HepG2 (cell line): ENCODE results near the gene SLC2A6. TPM values are rescaled to one million over a fixed set of nuclear protein-coding genes. Genes with fewer than 3 reads are reported as not detected.

Experiments used
- BHLHE40 ChIP-seq: IDR thresholded peaks from 2 replicates; pipeline ENCODE4 v1.6.1; 2011; ENCODE audit warnings: low read length, improper control_type of control experiment
- GTF3A ChIP-seq: sonication (generic); formaldehyde crosslinking; conservative IDR thresholded peaks from 2 replicates; pipeline ENCODE4 v1.4.0; 2020; ENCODE audit warnings: mild to moderate bottlenecking, missing genetic modification reagents
- IKZF4 ChIP-seq: sonication (generic); formaldehyde crosslinking; IDR thresholded peaks from 2 replicates; pipeline ENCODE4 v1.5.1; 2020; ENCODE audit warnings: borderline replicate concordance, mild to moderate bottlenecking, low read depth, missing genetic modification reagents; ENCODE audit errors: not compliant biosample characterization
- MAFG ChIP-seq: sonication (generic); formaldehyde crosslinking; IDR thresholded peaks from 2 replicates; pipeline ENCODE4 v1.5.1; 2020; ENCODE audit warnings: mild to moderate bottlenecking, missing genetic modification reagents
- MYC ChIP-seq: sonication (generic); formaldehyde crosslinking; IDR thresholded peaks from 2 replicates; pipeline ENCODE4 v1.9.0; 2021; ENCODE audit warnings: missing genetic modification reagents, borderline replicate concordance
- PAF1 ChIP-seq: IDR thresholded peaks from 2 replicates; pipeline ENCODE4 v1.6.1; 2016; ENCODE audit warnings: missing genetic modification reagents, missing compliant biosample characterization
- SP4 ChIP-seq: sonication (generic); formaldehyde crosslinking; IDR thresholded peaks from 2 replicates; pipeline ENCODE4 v1.8.1; 2023; ENCODE audit warnings: mild to moderate bottlenecking, missing genetic modification reagents
- ZNF431 ChIP-seq: sonication (generic); formaldehyde crosslinking; IDR thresholded peaks from 2 replicates; pipeline ENCODE4 v1.9.0; 2022; ENCODE audit warnings: missing genetic modification reagents, low read depth, mild to moderate bottlenecking, borderline replicate concordance
- ZNF556 ChIP-seq: sonication (generic); formaldehyde crosslinking; IDR thresholded peaks from 2 replicates; pipeline ENCODE4 v1.4.0; 2020; ENCODE audit warnings: mild to moderate bottlenecking, missing genetic modification reagents, borderline replicate concordance
- ZNF678 ChIP-seq: sonication (generic); formaldehyde crosslinking; IDR thresholded peaks from 2 replicates; pipeline ENCODE4 v1.4.0; 2020; ENCODE audit warnings: mild to moderate bottlenecking, missing genetic modification reagents
- polyA plus RNA-seq, 8 experiments: library from polyadenylated mRNA; depleted of rRNA in 3 of 8; stranded (reverse) in 7 of 8; unstranded in 1 of 8; fragments of >200 nt; fragmentation: Illumina TruSeq in 4 of 8; extraction: Trizol in 4 of 8; gene quantifications; 2 replicates each; pipeline versions ENCODE4 v1.2.1 to v1.2.3, GENCODE V29; 2011 to 2016; ENCODE audit warnings: low read depth in 4 of 8, missing spikeins in 1 of 8, mixed read lengths in 1 of 8; ENCODE audit not compliant: insufficient read depth in 1 of 8
- total RNA-seq, 5 experiments: library from RNA; depleted of rRNA; stranded (reverse); fragments of >200 nt; fragmentation: Illumina TruSeq; extraction: Trizol; gene quantifications; 2 replicates each; pipeline ENCODE4 v1.2.3, GENCODE V29; 2016; ENCODE audit warnings: low read depth in 1 of 5
- TF ChIP-seq, protein P1 (sequence below): sonication (generic); formaldehyde crosslinking; IDR thresholded peaks from 2 replicates; pipeline ENCODE4 v1.5.1; 2020; ENCODE audit warnings: mild to moderate bottlenecking, missing genetic modification reagents, moderate library complexity
- TF ChIP-seq, protein P2 (sequence below): sonication (generic); formaldehyde crosslinking; IDR thresholded peaks from 2 replicates; pipeline ENCODE4 v1.5.0; 2020; ENCODE audit warnings: mild to moderate bottlenecking, missing genetic modification reagents, borderline replicate concordance
- TF ChIP-seq, protein P3 (sequence below): IDR thresholded peaks from 2 replicates; pipeline ENCODE4 v1.6.1; 2012; ENCODE audit warnings: low read depth, low read length, improper control_type of control experiment
- TF ChIP-seq, protein P4 (sequence below), 2 experiments: fragments of 450-650 bp in 1 of 2; sonication (generic) in 1 of 2; formaldehyde crosslinking; IDR thresholded peaks; 2 replicates each; pipeline versions ENCODE4 v1.5.0 to v1.8.0; 2020 to 2022; ENCODE audit warnings: mild to moderate bottlenecking in 1 of 2, missing genetic modification reagents in 1 of 2
- TF ChIP-seq, protein P5 (sequence below): sonication (generic); formaldehyde crosslinking; IDR thresholded peaks from 2 replicates; pipeline ENCODE4 v1.4.0; 2020; ENCODE audit warnings: mild to moderate bottlenecking, missing genetic modification reagents

Gene SLC2A6
- total and polyA plus RNA-seq, 2 of the 13 experiments (the other 11 are each of a cell fraction or from before 2014, with no cell fraction given), result 4.1 to 15.0 TPM

DNA sequence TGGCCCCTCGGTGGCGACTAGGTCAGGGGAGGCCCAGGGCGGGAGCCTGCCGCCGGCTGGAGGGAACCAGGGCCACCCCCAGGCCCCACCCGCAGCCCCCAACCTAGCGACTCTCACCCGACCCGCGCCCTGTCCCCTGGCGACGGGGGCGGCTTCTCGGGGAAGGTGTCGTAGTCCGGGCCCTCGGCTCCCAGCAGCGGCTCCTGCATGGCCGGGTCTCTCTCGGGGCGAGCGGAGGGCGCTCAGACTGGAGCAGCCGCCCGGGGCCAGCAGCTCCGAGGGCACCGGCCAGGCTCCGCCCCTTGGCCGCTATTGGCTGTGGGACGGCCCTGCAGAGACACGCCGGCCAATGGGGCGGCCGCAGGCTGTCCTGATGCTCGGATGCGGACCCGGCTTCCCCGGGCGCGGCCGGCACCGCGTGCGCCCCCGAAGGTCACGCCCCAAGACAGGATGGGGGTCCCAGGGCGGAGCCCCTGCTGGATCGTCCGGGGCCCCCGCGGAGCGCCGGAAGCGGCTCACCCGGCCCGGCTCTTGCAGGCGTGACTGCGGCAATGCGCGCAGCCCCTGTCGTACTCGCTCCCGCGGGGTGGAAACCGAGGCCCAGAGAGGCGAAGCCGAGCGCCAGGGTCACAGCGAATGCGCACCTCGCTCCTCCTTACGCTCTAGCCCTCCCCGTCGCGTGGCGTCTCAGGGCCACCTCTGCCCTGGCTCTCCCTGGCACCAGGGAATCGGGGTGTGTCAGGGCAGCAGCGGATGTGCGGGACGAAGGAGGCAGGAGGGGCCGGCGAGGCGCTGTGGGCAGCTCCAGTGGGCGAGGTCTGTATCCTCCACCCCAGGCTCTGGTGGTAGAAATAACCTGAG lies at the start of gene SLC2A6 (continued):
- no peak for TF ChIP-seq PAF1 (CRISPR knock-in tag)
- TF ChIP-seq, protein P1, sequence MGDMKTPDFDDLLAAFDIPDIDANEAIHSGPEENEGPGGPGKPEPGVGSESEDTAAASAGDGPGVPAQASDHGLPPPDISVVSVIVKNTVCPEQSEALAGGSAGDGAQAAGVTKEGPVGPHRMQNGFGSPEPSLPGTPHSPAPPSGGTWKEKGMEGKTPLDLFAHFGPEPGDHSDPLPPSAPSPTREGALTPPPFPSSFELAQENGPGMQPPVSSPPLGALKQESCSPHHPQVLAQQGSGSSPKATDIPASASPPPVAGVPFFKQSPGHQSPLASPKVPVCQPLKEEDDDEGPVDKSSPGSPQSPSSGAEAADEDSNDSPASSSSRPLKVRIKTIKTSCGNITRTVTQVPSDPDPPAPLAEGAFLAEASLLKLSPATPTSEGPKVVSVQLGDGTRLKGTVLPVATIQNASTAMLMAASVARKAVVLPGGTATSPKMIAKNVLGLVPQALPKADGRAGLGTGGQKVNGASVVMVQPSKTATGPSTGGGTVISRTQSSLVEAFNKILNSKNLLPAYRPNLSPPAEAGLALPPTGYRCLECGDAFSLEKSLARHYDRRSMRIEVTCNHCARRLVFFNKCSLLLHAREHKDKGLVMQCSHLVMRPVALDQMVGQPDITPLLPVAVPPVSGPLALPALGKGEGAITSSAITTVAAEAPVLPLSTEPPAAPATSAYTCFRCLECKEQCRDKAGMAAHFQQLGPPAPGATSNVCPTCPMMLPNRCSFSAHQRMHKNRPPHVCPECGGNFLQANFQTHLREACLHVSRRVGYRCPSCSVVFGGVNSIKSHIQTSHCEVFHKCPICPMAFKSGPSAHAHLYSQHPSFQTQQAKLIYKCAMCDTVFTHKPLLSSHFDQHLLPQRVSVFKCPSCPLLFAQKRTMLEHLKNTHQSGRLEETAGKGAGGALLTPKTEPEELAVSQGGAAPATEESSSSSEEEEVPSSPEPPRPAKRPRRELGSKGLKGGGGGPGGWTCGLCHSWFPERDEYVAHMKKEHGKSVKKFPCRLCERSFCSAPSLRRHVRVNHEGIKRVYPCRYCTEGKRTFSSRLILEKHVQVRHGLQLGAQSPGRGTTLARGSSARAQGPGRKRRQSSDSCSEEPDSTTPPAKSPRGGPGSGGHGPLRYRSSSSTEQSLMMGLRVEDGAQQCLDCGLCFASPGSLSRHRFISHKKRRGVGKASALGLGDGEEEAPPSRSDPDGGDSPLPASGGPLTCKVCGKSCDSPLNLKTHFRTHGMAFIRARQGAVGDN, result peak; percentile 86
- no peak; the same call in 1 of the 2 replicates for TF ChIP-seq MYC
- peak; percentile 77; the same call in 1 of the 2 replicates for TF ChIP-seq SP4 (CRISPR knock-in tag)
- TF ChIP-seq, protein P2, sequence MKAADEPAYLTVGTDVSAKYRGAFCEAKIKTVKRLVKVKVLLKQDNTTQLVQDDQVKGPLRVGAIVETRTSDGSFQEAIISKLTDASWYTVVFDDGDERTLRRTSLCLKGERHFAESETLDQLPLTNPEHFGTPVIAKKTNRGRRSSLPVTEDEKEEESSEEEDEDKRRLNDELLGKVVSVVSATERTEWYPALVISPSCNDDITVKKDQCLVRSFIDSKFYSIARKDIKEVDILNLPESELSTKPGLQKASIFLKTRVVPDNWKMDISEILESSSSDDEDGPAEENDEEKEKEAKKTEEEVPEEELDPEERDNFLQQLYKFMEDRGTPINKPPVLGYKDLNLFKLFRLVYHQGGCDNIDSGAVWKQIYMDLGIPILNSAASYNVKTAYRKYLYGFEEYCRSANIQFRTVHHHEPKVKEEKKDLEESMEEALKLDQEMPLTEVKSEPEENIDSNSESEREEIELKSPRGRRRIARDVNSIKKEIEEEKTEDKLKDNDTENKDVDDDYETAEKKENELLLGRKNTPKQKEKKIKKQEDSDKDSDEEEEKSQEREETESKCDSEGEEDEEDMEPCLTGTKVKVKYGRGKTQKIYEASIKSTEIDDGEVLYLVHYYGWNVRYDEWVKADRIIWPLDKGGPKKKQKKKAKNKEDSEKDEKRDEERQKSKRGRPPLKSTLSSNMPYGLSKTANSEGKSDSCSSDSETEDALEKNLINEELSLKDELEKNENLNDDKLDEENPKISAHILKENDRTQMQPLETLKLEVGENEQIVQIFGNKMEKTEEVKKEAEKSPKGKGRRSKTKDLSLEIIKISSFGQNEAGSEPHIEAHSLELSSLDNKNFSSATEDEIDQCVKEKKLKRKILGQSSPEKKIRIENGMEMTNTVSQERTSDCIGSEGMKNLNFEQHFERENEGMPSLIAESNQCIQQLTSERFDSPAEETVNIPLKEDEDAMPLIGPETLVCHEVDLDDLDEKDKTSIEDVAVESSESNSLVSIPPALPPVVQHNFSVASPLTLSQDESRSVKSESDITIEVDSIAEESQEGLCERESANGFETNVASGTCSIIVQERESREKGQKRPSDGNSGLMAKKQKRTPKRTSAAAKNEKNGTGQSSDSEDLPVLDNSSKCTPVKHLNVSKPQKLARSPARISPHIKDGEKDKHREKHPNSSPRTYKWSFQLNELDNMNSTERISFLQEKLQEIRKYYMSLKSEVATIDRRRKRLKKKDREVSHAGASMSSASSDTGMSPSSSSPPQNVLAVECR (CRISPR knock-in tag), result peak; percentile 68; the same call in 1 of the 2 replicates
- TF ChIP-seq ZNF431, result no peak
- no peak for TF ChIP-seq GTF3A (CRISPR knock-in tag)
- TF ChIP-seq, protein P3, sequence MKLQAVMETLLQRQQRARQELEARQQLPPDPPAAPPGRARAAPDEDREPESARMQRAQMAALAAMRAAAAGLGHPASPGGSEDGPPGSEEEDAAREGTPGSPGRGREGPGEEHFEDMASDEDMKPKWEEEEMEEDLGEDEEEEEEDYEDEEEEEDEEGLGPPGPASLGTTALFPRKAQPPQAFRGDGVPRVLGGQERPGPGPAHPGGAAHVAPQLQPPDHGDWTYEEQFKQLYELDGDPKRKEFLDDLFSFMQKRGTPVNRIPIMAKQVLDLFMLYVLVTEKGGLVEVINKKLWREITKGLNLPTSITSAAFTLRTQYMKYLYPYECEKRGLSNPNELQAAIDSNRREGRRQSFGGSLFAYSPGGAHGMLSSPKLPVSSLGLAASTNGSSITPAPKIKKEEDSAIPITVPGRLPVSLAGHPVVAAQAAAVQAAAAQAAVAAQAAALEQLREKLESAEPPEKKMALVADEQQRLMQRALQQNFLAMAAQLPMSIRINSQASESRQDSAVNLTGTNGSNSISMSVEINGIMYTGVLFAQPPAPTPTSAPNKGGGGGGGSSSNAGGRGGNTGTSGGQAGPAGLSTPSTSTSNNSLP, result no peak
- no peak for TF ChIP-seq BHLHE40
- no peak; the same call in 1 of the 2 replicates for TF ChIP-seq ZNF556 (CRISPR knock-in tag)
- TF ChIP-seq, protein P4, sequence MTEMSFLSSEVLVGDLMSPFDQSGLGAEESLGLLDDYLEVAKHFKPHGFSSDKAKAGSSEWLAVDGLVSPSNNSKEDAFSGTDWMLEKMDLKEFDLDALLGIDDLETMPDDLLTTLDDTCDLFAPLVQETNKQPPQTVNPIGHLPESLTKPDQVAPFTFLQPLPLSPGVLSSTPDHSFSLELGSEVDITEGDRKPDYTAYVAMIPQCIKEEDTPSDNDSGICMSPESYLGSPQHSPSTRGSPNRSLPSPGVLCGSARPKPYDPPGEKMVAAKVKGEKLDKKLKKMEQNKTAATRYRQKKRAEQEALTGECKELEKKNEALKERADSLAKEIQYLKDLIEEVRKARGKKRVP (CRISPR knock-in tag; IDR thresholded peaks at IDR 0.05), result no peak
- no peak for TF ChIP-seq IKZF4
- TF ChIP-seq, protein P5, sequence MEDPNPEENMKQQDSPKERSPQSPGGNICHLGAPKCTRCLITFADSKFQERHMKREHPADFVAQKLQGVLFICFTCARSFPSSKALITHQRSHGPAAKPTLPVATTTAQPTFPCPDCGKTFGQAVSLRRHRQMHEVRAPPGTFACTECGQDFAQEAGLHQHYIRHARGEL (CRISPR knock-in tag), result no peak
- TF ChIP-seq MAFG (CRISPR knock-in tag), result no peak
- TF ChIP-seq ZNF678, result 0 out of 2 replicates have a peak, but pooled peaks have one; percentile 41
